Measurements from ENCODE around the gene BTNL3. TPM values are rescaled to one million over a fixed set of nuclear protein-coding genes. Genes with fewer than 3 reads are reported as not detected.
A peak's percentile ranks its signal among the peaks of the same experiment; 100 is the strongest.

BTNL3 gene
- total and polyA plus RNA-seq, 12 donors: 0.03 to 0.17 TPM; not detected in 10

DNA sequence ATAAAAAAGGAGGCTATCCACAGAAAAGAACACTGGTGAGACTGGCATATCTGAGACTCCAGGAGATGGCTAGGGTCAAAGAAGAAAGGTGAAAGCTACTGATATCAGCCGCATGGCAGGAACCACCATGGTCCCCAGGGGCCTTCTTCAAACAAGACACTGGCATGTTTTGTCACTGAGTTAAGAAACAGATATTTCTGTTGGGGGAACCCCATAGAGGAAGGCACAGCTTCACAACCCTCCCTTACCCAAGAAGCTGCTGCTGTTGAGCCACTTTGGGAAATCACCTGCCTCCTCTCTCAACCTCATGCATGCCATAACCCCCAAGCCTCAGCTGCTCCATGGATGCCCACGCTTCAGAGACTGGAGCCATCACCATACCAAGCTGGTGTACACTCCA, 13.3 kb upstream of the BTNL3 start:
- H3K4me1 ChIP-seq: no peaks in the 10 kb centered on the region
- ATAC-seq (no peak), DNase-seq (no peak)
- 68 to 84% methylated on average over 2 of the region's 2 CpGs for WGBS, 2 donors
- H3K9me3 ChIP-seq: no peaks in the 10 kb centered on the region
- intact Hi-C loops (cut with DNase I): no loop called here
- H3K27ac ChIP-seq: no peak overlapping the region
- H3K27me3 ChIP-seq: no peaks in the 10 kb centered on the region
- H3K4me3 ChIP-seq: no peak overlapping the region
- TF ChIP-seq, protein P1, sequence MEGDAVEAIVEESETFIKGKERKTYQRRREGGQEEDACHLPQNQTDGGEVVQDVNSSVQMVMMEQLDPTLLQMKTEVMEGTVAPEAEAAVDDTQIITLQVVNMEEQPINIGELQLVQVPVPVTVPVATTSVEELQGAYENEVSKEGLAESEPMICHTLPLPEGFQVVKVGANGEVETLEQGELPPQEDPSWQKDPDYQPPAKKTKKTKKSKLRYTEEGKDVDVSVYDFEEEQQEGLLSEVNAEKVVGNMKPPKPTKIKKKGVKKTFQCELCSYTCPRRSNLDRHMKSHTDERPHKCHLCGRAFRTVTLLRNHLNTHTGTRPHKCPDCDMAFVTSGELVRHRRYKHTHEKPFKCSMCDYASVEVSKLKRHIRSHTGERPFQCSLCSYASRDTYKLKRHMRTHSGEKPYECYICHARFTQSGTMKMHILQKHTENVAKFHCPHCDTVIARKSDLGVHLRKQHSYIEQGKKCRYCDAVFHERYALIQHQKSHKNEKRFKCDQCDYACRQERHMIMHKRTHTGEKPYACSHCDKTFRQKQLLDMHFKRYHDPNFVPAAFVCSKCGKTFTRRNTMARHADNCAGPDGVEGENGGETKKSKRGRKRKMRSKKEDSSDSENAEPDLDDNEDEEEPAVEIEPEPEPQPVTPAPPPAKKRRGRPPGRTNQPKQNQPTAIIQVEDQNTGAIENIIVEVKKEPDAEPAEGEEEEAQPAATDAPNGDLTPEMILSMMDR (IDR thresholded peaks at IDR 0.05): no peak
- no peaks in the 10 kb centered on the region for H3K36me3 ChIP-seq

DNA sequence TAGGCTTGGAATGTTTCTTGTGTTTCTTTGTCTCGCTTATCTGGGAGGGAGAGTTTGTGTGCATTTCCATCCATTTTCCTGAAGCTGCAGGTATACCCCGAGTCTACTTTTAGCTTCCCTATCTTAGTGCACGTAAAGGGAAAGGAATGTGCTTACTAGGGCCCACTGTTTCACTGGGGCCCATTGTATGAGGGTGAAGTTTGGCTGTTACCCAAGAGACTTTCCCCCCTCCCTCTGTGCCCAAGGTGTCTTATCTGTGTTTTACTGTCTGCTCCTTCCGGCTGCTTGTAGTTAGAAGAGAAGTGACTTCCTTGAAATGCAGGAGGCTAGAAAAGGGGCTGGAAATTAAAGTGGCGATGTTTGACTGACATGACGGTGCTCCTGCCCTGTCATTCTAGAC, 12.1 kb upstream of the BTNL3 start:
- TF ChIP-seq, protein P1 (IDR thresholded peaks at IDR 0.05): no peak
- intact Hi-C loops (cut with DNase I): no loop called here
- H3K4me1 ChIP-seq: no peaks in the 10 kb centered on the region
- 52 to 54% methylated on average over 6 of the region's 6 CpGs for whole genome bisulfite sequencing, 2 donors
- H3K27me3 ChIP-seq: peaks cover 0 to 10% (median 0%) of the 10 kb centered on the region in 7 donors
- ATAC-seq: no peak
- DNase-seq: no peak
- H3K9me3 ChIP-seq: no peaks in the 10 kb centered on the region
- H3K27ac ChIP-seq: no peak overlapping the region
- no peak overlapping the region for H3K4me3 ChIP-seq
- no peaks in the 10 kb centered on the region for H3K36me3 ChIP-seq

DNA sequence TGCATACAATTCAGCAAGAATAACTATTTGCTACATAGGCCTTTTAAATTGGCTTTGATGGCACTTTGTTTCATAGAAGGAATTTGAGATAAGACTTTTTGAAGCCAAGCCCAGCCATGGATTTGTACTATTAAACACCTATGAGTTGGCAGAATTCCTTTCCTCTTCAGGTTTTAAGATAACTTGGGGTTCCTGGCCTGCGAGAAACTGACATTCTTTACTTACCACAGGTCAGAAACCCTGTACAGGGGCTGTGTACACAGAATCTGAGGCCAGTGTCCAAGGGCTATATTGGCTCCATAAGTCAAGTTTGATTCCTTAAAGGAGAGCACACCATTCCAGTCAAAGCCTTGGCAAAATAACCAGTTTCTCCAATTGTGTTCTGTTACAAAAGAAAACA, 10.8 kb upstream of the BTNL3 start:
- Histone ChIP-seq H3K27me3 (peaks cover 0 to 18% (median 0%) of the 10 kb centered on the region in 7 donors), H3K27ac (no peak overlapping the region), H3K36me3 (no peaks in the 10 kb centered on the region), H3K9me3 (no peaks in the 10 kb centered on the region), H3K4me3 (no peak overlapping the region), H3K4me1 (no peaks in the 10 kb centered on the region)
- no peak for DNase-seq
- WGBS, 2 donors: 29 to 52% methylated on average over 1 of the region's 1 CpG
- intact Hi-C loops (cut with DNase I): no loop called here
- no peak for ATAC-seq
- TF ChIP-seq, protein P1 (IDR thresholded peaks at IDR 0.05): no peak

GRCh38 chr5:180982008-180982741, 6.5 kb upstream of the BTNL3 start:
- H3K27ac ChIP-seq: peak overlapping the region in 1 of 10 donors; percentile 30
- no peaks in the 10 kb centered on the region for H3K4me1 ChIP-seq
- TF ChIP-seq, protein P1 (IDR thresholded peaks at IDR 0.05): no peak
- intact Hi-C loops (cut with DNase I): no loop called here
- H3K27me3 ChIP-seq: peaks cover 0 to 18% (median 0%) of the 10 kb centered on the region in 7 donors
- no peaks in the 10 kb centered on the region for H3K36me3 ChIP-seq
- peak overlapping the region in 1 of 10 donors; percentile 27 for H3K4me3 ChIP-seq
- ATAC-seq: peak in 1 of 8 donors; percentile 25
- 51 to 53% methylated on average over 21 to 23 of the region's 23 CpGs for WGBS, 2 donors
- no peaks in the 10 kb centered on the region for H3K9me3 ChIP-seq
- DNase-seq: no peak

Data from heart right ventricle (tissue), 16 donors.